SK-N-SH (cell line): Measurements from ENCODE around the gene RSKR.

ENCODE experiments used
- CTCF ChIP-seq: fragments of 200-600 bp; sonication (generic); IDR thresholded peaks from 2 replicates; pipeline ENCODE4 v1.6.1; 2017; ENCODE audit warnings: antibody characterized with exemption, mild to moderate bottlenecking, moderate library complexity
- GABPA ChIP-seq: IDR thresholded peaks from 2 replicates; pipeline ENCODE4 v1.4.0; 2012; ENCODE audit warnings: low read depth, mild to moderate bottlenecking
- JUND ChIP-seq: IDR thresholded peaks from 2 replicates; pipeline ENCODE4 v1.4.0; 2012
- RCOR1 ChIP-seq: fragments of 150-350 bp; IDR thresholded peaks from 2 replicates; pipeline ENCODE4 v1.6.1; 2017; ENCODE audit warnings: antibody characterized with exemption, low read length
- REST ChIP-seq: IDR thresholded peaks from 2 replicates; pipeline ENCODE4 v1.6.1; 2012; ENCODE audit warnings: mild to moderate bottlenecking, low read depth, low read length, moderate library complexity
- SMC3 ChIP-seq: IDR thresholded peaks from 2 replicates; pipeline ENCODE4 v1.6.1; 2012; ENCODE audit warnings: low read depth, low read length, improper control_type of control experiment
- YY1 ChIP-seq: IDR thresholded peaks from 2 replicates; pipeline ENCODE4 v1.4.0; 2012; ENCODE audit warnings: low read depth, mild to moderate bottlenecking
- TF ChIP-seq, protein P1 (sequence below): IDR thresholded peaks from 2 replicates; pipeline ENCODE4; 2012

DNA sequence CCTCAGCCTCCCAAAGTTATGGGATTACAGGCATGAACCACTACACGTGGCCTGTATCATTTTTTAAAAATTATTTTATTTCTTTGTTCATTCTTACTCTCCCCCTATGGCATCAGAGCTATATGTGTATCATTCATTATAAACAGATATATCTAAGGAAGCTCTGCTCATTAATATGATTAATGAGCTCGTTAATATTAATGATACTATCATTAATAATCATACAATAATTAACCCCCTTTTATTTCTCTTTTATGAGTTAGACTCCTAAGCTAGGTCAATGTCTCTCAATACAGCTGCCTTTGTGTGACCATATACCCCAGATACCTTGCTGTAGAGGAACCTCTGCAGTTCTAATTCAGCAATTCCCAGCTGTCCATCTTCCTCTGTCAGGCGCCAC lies 4.5 kb upstream of the RSKR start:
- TF ChIP-seq CTCF (no peak), SMC3 (no peak), JUND (no peak), REST (no peak), GABPA (no peak), YY1 (no peak), RCOR1 (no peak)
- TF ChIP-seq, protein P1, sequence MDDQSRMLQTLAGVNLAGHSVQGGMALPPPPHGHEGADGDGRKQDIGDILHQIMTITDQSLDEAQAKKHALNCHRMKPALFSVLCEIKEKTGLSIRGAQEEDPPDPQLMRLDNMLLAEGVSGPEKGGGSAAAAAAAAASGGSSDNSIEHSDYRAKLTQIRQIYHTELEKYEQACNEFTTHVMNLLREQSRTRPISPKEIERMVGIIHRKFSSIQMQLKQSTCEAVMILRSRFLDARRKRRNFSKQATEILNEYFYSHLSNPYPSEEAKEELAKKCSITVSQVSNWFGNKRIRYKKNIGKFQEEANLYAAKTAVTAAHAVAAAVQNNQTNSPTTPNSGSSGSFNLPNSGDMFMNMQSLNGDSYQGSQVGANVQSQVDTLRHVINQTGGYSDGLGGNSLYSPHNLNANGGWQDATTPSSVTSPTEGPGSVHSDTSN, result no peak
